K562 (cell line): ENCODE data around the gene CRYBG2. TPM values are rescaled to one million over a fixed set of nuclear protein-coding genes. Genes with fewer than 3 reads are reported as not detected.

Experiments used
- BCOR ChIP-seq: fragments of 450-650 bp; IDR thresholded peaks from 2 replicates; pipeline ENCODE4 v1.6.1; 2016
- CBFA2T2 ChIP-seq: fragments of 450-650 bp; conservative IDR thresholded peaks from 2 replicates; pipeline ENCODE4 v1.6.1; 2017; ENCODE audit warnings: mild to moderate bottlenecking
- CXXC5 ChIP-seq: fragments of 250-450 bp; sonication (Bioruptor Pico); IDR thresholded peaks from 2 replicates; pipeline ENCODE4 v1.8.0; 2022; ENCODE audit warnings: inconsistent platforms, mild to moderate bottlenecking, moderate library complexity
- DIDO1 ChIP-seq: fragments of 450-650 bp; IDR thresholded peaks from 2 replicates; pipeline ENCODE4 v1.6.1; 2016; ENCODE audit warnings: low read depth, missing biosample characterization, missing genetic modification characterization
- ETV1 ChIP-seq: fragments of 450-650 bp; conservative IDR thresholded peaks from 2 replicates; pipeline ENCODE4 v1.6.1; 2016; ENCODE audit warnings: missing genetic modification characterization, control low read depth, low read depth, missing compliant biosample characterization
- FUS ChIP-seq: fragments of 200-400 bp; formaldehyde crosslinking; optimal IDR thresholded peaks from 2 replicates; pipeline ENCODE3; 2017; ENCODE audit warnings: low read depth, low read length
- GABPB1 ChIP-seq: sonication (generic); formaldehyde crosslinking; IDR thresholded peaks from 2 replicates; pipeline ENCODE4 v1.8.0; 2022; ENCODE audit warnings: mild to moderate bottlenecking, missing genetic modification reagents
- HDGF ChIP-seq: fragments of 450-650 bp; IDR thresholded peaks from 2 replicates; pipeline ENCODE4 v1.6.1; 2016
- HNRNPLL ChIP-seq: fragments of 200-400 bp; formaldehyde crosslinking; IDR thresholded peaks from 2 replicates; pipeline ENCODE4 v1.6.1; 2017; ENCODE audit warnings: low read length, low read depth, mild to moderate bottlenecking; ENCODE audit not compliant: poor library complexity, severe bottlenecking
- HNRNPUL1 ChIP-seq: fragments of 200-400 bp; formaldehyde crosslinking; IDR thresholded peaks from 2 replicates; pipeline ENCODE4 v1.6.1; 2017; ENCODE audit warnings: low read length
- MCM5 ChIP-seq: fragments of 450-650 bp; IDR thresholded peaks from 2 replicates; pipeline ENCODE4 v1.6.1; 2016; ENCODE audit warnings: low read depth
- MNT ChIP-seq, 2 experiments: fragments of 450-650 bp; conservative IDR thresholded peaks; 2 replicates each; pipeline ENCODE4 v1.6.1; 2017; ENCODE audit warnings: mild to moderate bottlenecking in 2 of 2, moderate library complexity in 2 of 2
- NFRKB ChIP-seq: fragments of 450-650 bp; IDR thresholded peaks from 2 replicates; pipeline ENCODE4 v1.6.1; 2016; ENCODE audit warnings: low read depth
- NR2C2 ChIP-seq, 2 experiments: fragments of 200-800 bp in 1 of 2; sonication (Bioruptor generic) in 1 of 2; sonication (generic) in 1 of 2; formaldehyde crosslinking in 1 of 2; IDR thresholded peaks; 2 replicates each; pipeline versions ENCODE4 v1.6.1 to v1.8.0; 2016 to 2022; ENCODE audit warnings: mild to moderate bottlenecking in 1 of 2, missing compliant biosample characterization in 1 of 2, missing genetic modification characterization in 1 of 2, missing genetic modification reagents in 1 of 2
- SMARCA4 ChIP-seq: fragments of 450-650 bp; IDR thresholded peaks from 2 replicates; pipeline ENCODE4 v1.6.1; 2016
- USF2 ChIP-seq: sonication (generic); formaldehyde crosslinking; IDR thresholded peaks from 2 replicates; pipeline ENCODE4 v1.5.0; 2020; ENCODE audit warnings: missing genetic modification reagents
- ZNF696 ChIP-seq: fragments of 250-450 bp; sonication (Bioruptor Pico); conservative IDR thresholded peaks from 2 replicates; pipeline ENCODE4 v1.4.0; 2020; ENCODE audit warnings: mild to moderate bottlenecking, moderate library complexity
- polyA plus RNA-seq, 8 experiments: library from polyadenylated mRNA; depleted of rRNA in 4 of 8; stranded (reverse) in 5 of 8; unstranded in 3 of 8; fragments of >200 nt; fragmentation: Nextera tagmentation in 2 of 8; fragmentation: Illumina TruSeq in 1 of 8; extraction: Ambion mirVana in 2 of 8; extraction: Trizol in 1 of 8; gene quantifications; 2 replicates each; pipeline versions ENCODE4 v1.2.1 to v1.2.3, GENCODE V29; 2011 to 2014; ENCODE audit warnings: inconsistent platforms in 1 of 8, missing spikeins in 1 of 8
- total RNA-seq, 7 experiments: library from RNA; depleted of rRNA in 6 of 7; stranded (reverse); fragments of >200 nt in 6 of 7; fragmentation: Illumina TruSeq in 2 of 7; extraction: Trizol in 2 of 7; gene quantifications; 2 replicates each; pipeline versions ENCODE4 v1.2.1 to v1.2.3, GENCODE V29; 2011 to 2021; ENCODE audit warnings: low replicate concordance in 1 of 7
- TF ChIP-seq, protein P1 (sequence below): sonication (generic); formaldehyde crosslinking; IDR thresholded peaks from 2 replicates; pipeline ENCODE4 v1.4.0; 2020; ENCODE audit warnings: mild to moderate bottlenecking, missing genetic modification reagents
- TF ChIP-seq, protein P2 (sequence below), 2 experiments: fragments of 450-650 bp in 1 of 2; sonication (generic) in 1 of 2; formaldehyde crosslinking in 1 of 2; IDR thresholded peaks in 1 of 2; conservative IDR thresholded peaks in 1 of 2; 2 replicates each; pipeline versions ENCODE4 v1.6.1 to v1.8.1; 2016 to 2023; ENCODE audit warnings: mild to moderate bottlenecking in 2 of 2, moderate library complexity in 2 of 2, inconsistent platforms in 1 of 2, missing genetic modification reagents in 1 of 2
- TF ChIP-seq, protein P3 (sequence below), 3 experiments: IDR thresholded peaks in 2 of 3; conservative IDR thresholded peaks in 1 of 3; 2 replicates each; pipeline ENCODE4 v1.5.1; 2011 to 2012; ENCODE audit warnings: low read length in 3 of 3, mild to moderate bottlenecking in 3 of 3, control low read depth in 2 of 3, improper control_type of control experiment in 1 of 3, inconsistent platforms in 1 of 3, low read depth in 1 of 3, mixed read lengths in 1 of 3, moderate library complexity in 1 of 3; ENCODE audit not compliant: insufficient read depth in 2 of 3

Gene CRYBG2
- total and polyA plus RNA-seq, 9 of the 15 experiments (the other 6 are each of a cell fraction or from before 2014, with no cell fraction given): 0.39 to 8.5 (median 3.7) TPM

- TF ChIP-seq SMARCA4 (0 out of 2 replicates have a peak, but pooled peaks have one; percentile 37), HNRNPLL (no peak), NFRKB (peak; percentile 99), FUS (no peak), BCOR (no peak; the same call in 1 of the 2 replicates), ZNF696 (CRISPR knock-in tag) (peak; percentile 58; the same call in 1 of the 2 replicates), MNT (conservative IDR thresholded peaks at IDR 0.05) (peak; percentile 98 to 99), CBFA2T2 (0 out of 2 replicates have a peak, but pooled peaks have one; percentile 2), NR2C2 (CRISPR knock-in tag; IDR thresholded peaks at IDR 0.05) (peak; percentile 93), NR2C2 (tag; IDR thresholded peaks at IDR 0.05) (peak; percentile 94), USF2 (CRISPR knock-in tag) (peak; percentile 70), DIDO1 (tag) (peak; percentile 79), CXXC5 (CRISPR knock-in tag) (peak; percentile 99), HDGF (no peak), MCM5 (no peak), ETV1 (tag) (peak; percentile 99), HNRNPUL1 (no peak), GABPB1 (CRISPR knock-in tag) (peak; percentile 93)
- TF ChIP-seq, protein P1, sequence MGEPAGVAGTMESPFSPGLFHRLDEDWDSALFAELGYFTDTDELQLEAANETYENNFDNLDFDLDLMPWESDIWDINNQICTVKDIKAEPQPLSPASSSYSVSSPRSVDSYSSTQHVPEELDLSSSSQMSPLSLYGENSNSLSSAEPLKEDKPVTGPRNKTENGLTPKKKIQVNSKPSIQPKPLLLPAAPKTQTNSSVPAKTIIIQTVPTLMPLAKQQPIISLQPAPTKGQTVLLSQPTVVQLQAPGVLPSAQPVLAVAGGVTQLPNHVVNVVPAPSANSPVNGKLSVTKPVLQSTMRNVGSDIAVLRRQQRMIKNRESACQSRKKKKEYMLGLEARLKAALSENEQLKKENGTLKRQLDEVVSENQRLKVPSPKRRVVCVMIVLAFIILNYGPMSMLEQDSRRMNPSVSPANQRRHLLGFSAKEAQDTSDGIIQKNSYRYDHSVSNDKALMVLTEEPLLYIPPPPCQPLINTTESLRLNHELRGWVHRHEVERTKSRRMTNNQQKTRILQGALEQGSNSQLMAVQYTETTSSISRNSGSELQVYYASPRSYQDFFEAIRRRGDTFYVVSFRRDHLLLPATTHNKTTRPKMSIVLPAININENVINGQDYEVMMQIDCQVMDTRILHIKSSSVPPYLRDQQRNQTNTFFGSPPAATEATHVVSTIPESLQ (CRISPR knock-in tag): peak; percentile 99
- TF ChIP-seq, protein P2, sequence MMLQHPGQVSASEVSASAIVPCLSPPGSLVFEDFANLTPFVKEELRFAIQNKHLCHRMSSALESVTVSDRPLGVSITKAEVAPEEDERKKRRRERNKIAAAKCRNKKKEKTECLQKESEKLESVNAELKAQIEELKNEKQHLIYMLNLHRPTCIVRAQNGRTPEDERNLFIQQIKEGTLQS (IDR thresholded peaks at IDR 0.05): peak; percentile 90
- TF ChIP-seq, protein P2 (CRISPR knock-in tag; conservative IDR thresholded peaks at IDR 0.05): no peak; the same call in none of the 2 replicates
- TF ChIP-seq, protein P3, sequence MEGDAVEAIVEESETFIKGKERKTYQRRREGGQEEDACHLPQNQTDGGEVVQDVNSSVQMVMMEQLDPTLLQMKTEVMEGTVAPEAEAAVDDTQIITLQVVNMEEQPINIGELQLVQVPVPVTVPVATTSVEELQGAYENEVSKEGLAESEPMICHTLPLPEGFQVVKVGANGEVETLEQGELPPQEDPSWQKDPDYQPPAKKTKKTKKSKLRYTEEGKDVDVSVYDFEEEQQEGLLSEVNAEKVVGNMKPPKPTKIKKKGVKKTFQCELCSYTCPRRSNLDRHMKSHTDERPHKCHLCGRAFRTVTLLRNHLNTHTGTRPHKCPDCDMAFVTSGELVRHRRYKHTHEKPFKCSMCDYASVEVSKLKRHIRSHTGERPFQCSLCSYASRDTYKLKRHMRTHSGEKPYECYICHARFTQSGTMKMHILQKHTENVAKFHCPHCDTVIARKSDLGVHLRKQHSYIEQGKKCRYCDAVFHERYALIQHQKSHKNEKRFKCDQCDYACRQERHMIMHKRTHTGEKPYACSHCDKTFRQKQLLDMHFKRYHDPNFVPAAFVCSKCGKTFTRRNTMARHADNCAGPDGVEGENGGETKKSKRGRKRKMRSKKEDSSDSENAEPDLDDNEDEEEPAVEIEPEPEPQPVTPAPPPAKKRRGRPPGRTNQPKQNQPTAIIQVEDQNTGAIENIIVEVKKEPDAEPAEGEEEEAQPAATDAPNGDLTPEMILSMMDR (IDR thresholded peaks at IDR 0.05 in 2 of 3, conservative IDR thresholded peaks at IDR 0.05 in 1 of 3; ENCODE audit: insufficient read depth in 2 of 3, low read depth in 1 of 3, low read length in 3 of 3): no peak
Measured at GRCh38 chr1:26336477-26337205, 17.3 kb downstream of the CRYBG2 start (continued).
